H1 (cell line): ENCODE measurements around the gene C5orf58. TPM values are rescaled to one million over a fixed set of nuclear protein-coding genes. Genes with fewer than 3 reads are reported as not detected.

Experiments used
- CTCF ChIA-PET: fragments of 300-600 bp; sonication (Branson Sonifier 250); formaldehyde crosslinking; loops from one replicate; lab custom pipeline; 2021; ENCODE audit not compliant: partially characterized antibody; lab: Charles Lee
- POLR2A ChIA-PET: fragments of 300-600 bp; sonication (Branson Sonifier 250); formaldehyde crosslinking; loops from one replicate; lab custom pipeline; 2021; ENCODE audit warnings: inconsistent platforms; ENCODE audit not compliant: partially characterized antibody; lab: Charles Lee
- DNase-seq, 2 experiments: peaks; one replicate each; pipeline versions ENCODE4 v3.0.0 to v3.0.0-alpha.2; 2010 to 2022; ENCODE audit warnings: low spot score in 2 of 2, low read depth in 1 of 2, mixed read lengths in 1 of 2
- FAIRE-seq: peaks from 2 replicates; lab custom pipeline; 2011; peaks lifted over from hg19 to GRCh38; lab: Jason Lieb, UNC
- H2AFZ ChIP-seq: 2 replicates; pipeline ENCODE4 v1.8.1; 2012; ENCODE audit warnings: low read length, inconsistent platforms
- H2AK5ac ChIP-seq: 2 replicates; pipeline ENCODE4 v1.6.1; 2013; ENCODE audit warnings: low read depth, low read length
- H2BK120ac ChIP-seq: replicated peaks from 2 replicates; pipeline ENCODE3; 2013; ENCODE audit warnings: low read depth, low read length, inconsistent platforms
- H2BK12ac ChIP-seq: 2 replicates; pipeline ENCODE4 v1.6.1; 2013; ENCODE audit warnings: low read depth, low read length
- H2BK15ac ChIP-seq: 2 replicates; pipeline ENCODE4 v1.6.1; 2013; ENCODE audit warnings: low read length
- H2BK20ac ChIP-seq: 2 replicates; pipeline ENCODE4 v1.6.1; 2013; ENCODE audit warnings: low read length
- H2BK5ac ChIP-seq: 2 replicates; pipeline ENCODE4 v1.6.1; 2013; ENCODE audit warnings: low read depth, low read length
- H3K14ac ChIP-seq: 2 replicates; pipeline ENCODE4 v1.6.1; 2013; ENCODE audit warnings: inconsistent platforms; ENCODE audit not compliant: insufficient read length
- H3K18ac ChIP-seq: 2 replicates; pipeline ENCODE4 v1.6.1; 2013; ENCODE audit warnings: low read length; ENCODE audit errors: extremely low read depth
- H3K23ac ChIP-seq: 2 replicates; pipeline ENCODE4 v1.6.1; 2013; ENCODE audit warnings: inconsistent platforms; ENCODE audit not compliant: insufficient read length
- H3K23me2 ChIP-seq: 2 replicates; pipeline ENCODE4 v1.6.1; 2013; ENCODE audit warnings: low read depth, low read length
- H3K27ac ChIP-seq: 2 replicates; pipeline ENCODE4 v1.6.1; 2011; ENCODE audit warnings: low read depth, low read length, inconsistent platforms
- H3K27me3 ChIP-seq, 4 experiments: replicated peaks in 1 of 4; 1 replicate in 1 of 4; 2 replicates in 3 of 4; pipeline versions ENCODE4 v1.6.1 to v1.8.1; 2011 to 2013; ENCODE audit warnings: low read length in 3 of 4, mild to moderate bottlenecking in 3 of 4, inconsistent platforms in 2 of 4, mixed read lengths in 2 of 4, moderate library complexity in 1 of 4; ENCODE audit not compliant: control insufficient read depth in 3 of 4, insufficient read depth in 3 of 4; ENCODE audit errors: extremely low read depth in 1 of 4
- H3K36me3 ChIP-seq, 4 experiments: 2 replicates each; pipeline versions ENCODE4 v1.6.1 to v1.8.1; 2011 to 2013; ENCODE audit warnings: mild to moderate bottlenecking in 4 of 4, low read length in 3 of 4, moderate library complexity in 2 of 4, control low read depth in 1 of 4, inconsistent platforms in 1 of 4; ENCODE audit not compliant: insufficient read depth in 4 of 4, control insufficient read depth in 2 of 4
- H3K4ac ChIP-seq: replicated peaks from 2 replicates; pipeline ENCODE3; 2013; ENCODE audit warnings: low read length, low read depth, mixed read lengths, inconsistent platforms; ENCODE audit not compliant: insufficient read length
- H3K4me1 ChIP-seq, 4 experiments: replicated peaks in 1 of 4; 1 replicate in 1 of 4; 2 replicates in 3 of 4; pipeline versions ENCODE4 v1.6.1 to v1.8.1; 2011 to 2013; ENCODE audit warnings: low read length in 3 of 4, inconsistent platforms in 2 of 4, mixed read lengths in 1 of 4; ENCODE audit not compliant: insufficient read depth in 4 of 4, control insufficient read depth in 3 of 4
- H3K4me2 ChIP-seq, 2 experiments: 2 replicates each; pipeline versions ENCODE4 v1.6.1 to v1.8.1; 2011 to 2013; ENCODE audit warnings: low read depth in 2 of 2, low read length in 2 of 2, control low read depth in 1 of 2, inconsistent platforms in 1 of 2, mild to moderate bottlenecking in 1 of 2; ENCODE audit not compliant: insufficient read depth in 1 of 2
- H3K4me3 ChIP-seq, 4 experiments: fragments of 200-600, 300-600 bp in 1 of 4; sonication (generic), shearing (Covaris generic), sonication (Bioruptor Twin) in 1 of 4; 2 replicates each; pipeline versions ENCODE4 v1.5.1 to v1.8.1; 2011 to 2016; ENCODE audit warnings: low read length in 4 of 4, low read depth in 3 of 4, control low read depth in 2 of 4, inconsistent platforms in 2 of 4, mild to moderate bottlenecking in 2 of 4, mixed read lengths in 1 of 4, moderate library complexity in 1 of 4; ENCODE audit not compliant: insufficient read depth in 2 of 4; ENCODE audit errors: extremely low read depth in 1 of 4
- H3K56ac ChIP-seq: replicated peaks from 2 replicates; pipeline ENCODE3; 2013; ENCODE audit warnings: low read depth, mild to moderate bottlenecking, mixed read lengths, low read length, inconsistent platforms; ENCODE audit not compliant: insufficient read length
- H3K79me1 ChIP-seq: 2 replicates; pipeline ENCODE4 v1.6.1; 2013; ENCODE audit warnings: low read depth, low read length, control low read depth
- H3K79me2 ChIP-seq, 2 experiments: 2 replicates each; pipeline versions ENCODE4 v1.6.1 to v1.8.1; 2012 to 2013; ENCODE audit warnings: low read length in 2 of 2, mild to moderate bottlenecking in 2 of 2, inconsistent platforms in 1 of 2; ENCODE audit not compliant: insufficient read depth in 2 of 2, control insufficient read depth in 1 of 2
- H3K9ac ChIP-seq, 4 experiments: replicated peaks in 1 of 4; 1 replicate in 1 of 4; 2 replicates in 3 of 4; pipeline versions ENCODE4 v1.6.1 to v1.8.1; 2011 to 2013; ENCODE audit warnings: low read depth in 3 of 4, low read length in 3 of 4, control low read depth in 2 of 4, mild to moderate bottlenecking in 2 of 4, moderate library complexity in 2 of 4, inconsistent platforms in 1 of 4; ENCODE audit errors: extremely low read depth in 1 of 4
- H3K9me3 ChIP-seq, 2 experiments: 2 replicates each; pipeline versions ENCODE4 v1.6.1 to v1.8.1; 2012 to 2013; ENCODE audit warnings: mild to moderate bottlenecking in 2 of 2, moderate library complexity in 2 of 2, control low read depth in 1 of 2, inconsistent platforms in 1 of 2, low read depth in 1 of 2, low read length in 1 of 2, mixed read lengths in 1 of 2; ENCODE audit not compliant: insufficient read depth in 2 of 2
- H4K20me1 ChIP-seq, 2 experiments: replicated peaks in 1 of 2; 2 replicates each; pipeline versions ENCODE3 to v1.8.1; 2011 to 2013; ENCODE audit warnings: inconsistent platforms in 2 of 2, low read length in 2 of 2, mild to moderate bottlenecking in 1 of 2; ENCODE audit not compliant: insufficient read depth in 2 of 2, control insufficient read depth in 1 of 2
- H4K5ac ChIP-seq: 2 replicates; pipeline ENCODE4 v1.6.1; 2013; ENCODE audit warnings: low read length, low read depth, mixed read lengths, inconsistent platforms; ENCODE audit not compliant: insufficient read length
- H4K8ac ChIP-seq: 2 replicates; pipeline ENCODE4 v1.8.0; 2013; ENCODE audit warnings: mild to moderate bottlenecking, moderate library complexity, low read length, inconsistent platforms; ENCODE audit not compliant: insufficient read depth; ENCODE audit errors: extremely low read depth
- H4K91ac ChIP-seq: replicated peaks from 2 replicates; pipeline ENCODE3; 2013; ENCODE audit warnings: low read length, mixed read lengths, inconsistent platforms; ENCODE audit not compliant: insufficient read length
- CBX5 ChIP-seq: fragments of 300-800, 300-1000 bp; sonication (generic); IDR thresholded peaks from 2 replicates; pipeline ENCODE4 v1.7.1; 2016; ENCODE audit warnings: antibody characterized with exemption, low read length, low read depth
- CBX8 ChIP-seq: fragments of 300-800, 300-1000 bp; sonication (generic); IDR thresholded peaks from 2 replicates; pipeline ENCODE4 v1.7.1; 2016; ENCODE audit warnings: low read depth, low read length, borderline replicate concordance
- FOSL1 ChIP-seq: IDR thresholded peaks from 2 replicates; pipeline ENCODE4 v1.6.1; 2011; ENCODE audit warnings: mild to moderate bottlenecking, low read depth, low read length, moderate library complexity; ENCODE audit not compliant: insufficient read depth
- KDM4A ChIP-seq: IDR thresholded peaks from one replicate; pipeline ENCODE4 v1.7.1; 2012; ENCODE audit warnings: low read depth, mild to moderate bottlenecking, moderate library complexity, low read length, inconsistent platforms; ENCODE audit not compliant: severe bottlenecking
- KDM5A ChIP-seq: fragments of 200-600 bp; IDR thresholded peaks from 2 replicates; pipeline ENCODE4 v1.7.1; 2012; ENCODE audit warnings: mild to moderate bottlenecking, low read length, inconsistent platforms, mixed read lengths
- MAFK ChIP-seq: IDR thresholded peaks from 2 replicates; pipeline ENCODE4 v1.6.1; 2012; ENCODE audit warnings: low read depth, mild to moderate bottlenecking, improper control_type of control experiment, low read length
- RBBP5 ChIP-seq: IDR thresholded peaks from 2 replicates; pipeline ENCODE4 v1.7.1; 2012; ENCODE audit warnings: low read depth, mild to moderate bottlenecking, inconsistent platforms, low read length, moderate library complexity, borderline replicate concordance
- SRF ChIP-seq: IDR thresholded peaks from 2 replicates; pipeline ENCODE4 v1.6.1; 2011; ENCODE audit warnings: mild to moderate bottlenecking, low read depth, low read length, moderate library complexity
- TAF7 ChIP-seq: optimal IDR thresholded peaks from 2 replicates; pipeline ENCODE3; 2011; ENCODE audit warnings: low read depth, mild to moderate bottlenecking, inconsistent platforms, low read length, moderate library complexity, borderline replicate concordance
- TBP ChIP-seq: IDR thresholded peaks from 2 replicates; pipeline ENCODE4 v1.6.1; 2011; ENCODE audit warnings: low read depth, low read length, improper control_type of control experiment
- ZNF274 ChIP-seq: IDR thresholded peaks from 2 replicates; pipeline ENCODE4 v1.7.0; 2012; ENCODE audit warnings: low read length, borderline replicate concordance; ENCODE audit errors: extremely low read depth
- WGBS, 2 experiments: shearing (Covaris generic) in 1 of 2; methylation state at CpG; one replicate each; pipeline versions ENCODE4 v1.1.6 to v1.1.7; 2013 to 2015; ENCODE audit warnings: low lambda C conversion rate in 2 of 2, mixed read lengths in 2 of 2, inconsistent platforms in 1 of 2, low coverage in 1 of 2, missing lambda C conversion rate in 1 of 2; ENCODE audit not compliant: insufficient replicate concordance in 2 of 2, insufficient coverage in 1 of 2, insufficient read length in 1 of 2; ENCODE audit errors: extremely low coverage in 1 of 2, missing lambda C conversion rate in 1 of 2; 5-methylcytosine and 5-hydroxymethylcytosine counted together
- polyA plus RNA-seq, 7 experiments: library from polyadenylated mRNA; depleted of rRNA in 3 of 7; stranded (reverse) in 5 of 7; unstranded in 2 of 7; fragments of >200 nt in 5 of 7; fragments of 200-250 nt in 2 of 7; gene quantifications; 1 replicate in 5 of 7; 2 replicates in 1 of 7; 4 replicates in 1 of 7; pipeline versions ENCODE4 v1.2.1 to v1.2.3, GENCODE V29; 2011 to 2013; ENCODE audit warnings: missing spikeins in 2 of 7, mixed read lengths in 2 of 7
- total RNA-seq: library from RNA; stranded (reverse); fragmentation: NEBNext Ultra II Directional; extraction: Animal tissue kit (Norgen Biotek cat#: 25700); gene quantifications from 2 replicates; pipeline ENCODE4 v1.2.1, GENCODE V29; 2021
- TF ChIP-seq, protein P1 (sequence below): IDR thresholded peaks from 2 replicates; pipeline ENCODE4 v1.6.1; 2011; ENCODE audit warnings: low read depth, mild to moderate bottlenecking, low read length; ENCODE audit not compliant: insufficient read depth

The C5orf58 gene
- total and polyA plus RNA-seq, 2 of the 8 experiments (the other 6 are each of a cell fraction or from before 2014, with no cell fraction given) = 0.24 to 1.6 TPM

DNA sequence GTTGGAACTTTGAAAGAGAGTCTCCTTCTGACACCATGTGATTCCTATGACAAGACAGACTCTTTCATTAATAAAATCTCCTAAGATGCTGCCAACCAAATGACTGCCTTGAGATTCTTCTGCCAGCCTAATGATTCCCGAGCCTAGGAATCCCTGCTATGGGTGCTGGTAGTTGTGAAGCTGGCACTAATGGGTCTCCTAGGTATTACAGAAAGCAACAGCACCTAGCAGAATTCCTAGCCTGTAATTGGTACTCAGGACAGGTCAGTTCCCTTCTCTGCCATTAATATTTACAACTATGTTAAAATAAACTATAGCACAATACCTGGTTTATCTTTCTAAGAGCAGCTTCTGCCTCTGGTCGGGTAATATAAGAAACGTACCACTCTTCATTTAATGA, 19.3 kb downstream of the C5orf58 start:
- POLR2A ChIA-PET = no interaction called here

More for the DNA sequence above, 19.3 kb downstream of the C5orf58 start:
- CTCF ChIA-PET = interaction anchor here (1.0 to 1.5 kb wide), 3 partner anchors 12 to 96 kb away, joined by 3 read pairs; no protein-coding TSS in a partner anchor
- Histone ChIP-seq H3K23me2 (peaks cover under 1% of the 10 kb centered on the region; the same call in 1 of the 2 replicates), H3K4me3 (no peak overlapping the region; a peak in 1 of 8 replicates), H4K5ac (no peak overlapping the region), H3K79me2 (no peaks in the 10 kb centered on the region), H4K91ac (no peak overlapping the region), H3K14ac (no peak overlapping the region), H2AK5ac (0 out of 2 replicates have a peak overlapping the region, but pooled peaks have one; percentile 45), H3K4me1 (peaks cover 0 to 16% (median 13%) of the 10 kb centered on the region in 4 experiments; a peak in 6 of 7 replicates), H3K18ac (0 out of 2 replicates have a peak overlapping the region, but pooled peaks have one; percentile 3), H3K27ac (no peak overlapping the region), H3K4ac (no peak overlapping the region), H2BK5ac (no peak overlapping the region), H2BK12ac (no peak overlapping the region; the same call in 1 of the 2 replicates), H2BK120ac (no peak overlapping the region), H3K9ac (no peak overlapping the region), H3K56ac (no peak overlapping the region), H2BK20ac (no peak overlapping the region), H4K8ac (no peak overlapping the region), H2BK15ac (no peak overlapping the region), H3K27me3 (no peaks in the 10 kb centered on the region), H3K79me1 (no peaks in the 10 kb centered on the region), H2AFZ (no peak overlapping the region), H4K20me1 (no peaks in the 10 kb centered on the region), H3K23ac (no peak overlapping the region), H3K9me3 (no peaks in the 10 kb centered on the region), H3K4me2 (peak overlapping the region in 1 of 2 experiments; percentile 5; a peak in 1 of 4 replicates), H3K36me3 (no peaks in the 10 kb centered on the region)
- no peak for DNase-seq
- no peak for FAIRE-seq
- no peak for TF ChIP-seq FOSL1
- no peak for TF ChIP-seq KDM4A
- no peak for TF ChIP-seq RBBP5
- no peak for TF ChIP-seq CBX8
- TF ChIP-seq ZNF274 = no peak
- TF ChIP-seq TAF7 = no peak
- TF ChIP-seq KDM5A = no peak
- TF ChIP-seq MAFK = no peak
- TF ChIP-seq CBX5 = no peak
- no peak for TF ChIP-seq TBP
- no peak for TF ChIP-seq SRF
- TF ChIP-seq, protein P1, sequence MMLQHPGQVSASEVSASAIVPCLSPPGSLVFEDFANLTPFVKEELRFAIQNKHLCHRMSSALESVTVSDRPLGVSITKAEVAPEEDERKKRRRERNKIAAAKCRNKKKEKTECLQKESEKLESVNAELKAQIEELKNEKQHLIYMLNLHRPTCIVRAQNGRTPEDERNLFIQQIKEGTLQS = no peak
- WGBS, 2 experiments = 31% methylated on average over 3 of the region's 3 CpGs; no CpG with 5 or more reads in 1 of the 2 experiments
